NCI-H1092 treated with DMSO at 0.1 percent for 48 hours (cell line): ENCODE results near the gene STK4.

Source experiments
- DNase-seq: peaks from one replicate; lab custom pipeline; 2025; lab: John Stamatoyannopoulos, UW

Gene STK4

GRCh38 chr20:44966030-44966961, at the start of gene STK4:
Gene STK4 (plus strand): TSS chr20:44966512. CDS start chr20:44966569, 57 bp downstream.
- DNase-seq, result peak; percentile 89

DNA sequence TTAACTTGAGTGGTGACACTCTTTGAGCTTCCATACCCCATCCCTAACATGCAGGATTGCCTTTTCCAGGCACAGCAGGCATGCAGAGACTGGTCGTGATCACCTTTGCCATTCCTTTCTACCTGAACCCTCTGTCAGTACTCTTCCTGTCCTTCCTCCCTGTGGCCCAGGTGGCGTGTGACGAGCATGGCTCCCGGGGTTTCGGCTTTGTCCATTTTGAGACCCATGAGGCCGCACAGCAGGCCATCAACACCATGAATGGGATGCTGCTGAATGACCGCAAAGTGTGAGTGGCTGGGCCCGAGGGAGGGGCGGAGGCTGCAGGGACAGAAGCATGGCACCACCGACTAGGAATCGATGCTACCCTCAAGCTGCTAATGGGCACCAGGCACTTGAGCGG, 49.7 kb upstream of the STK4 start:
- DNase-seq, result no peak

GRCh38 chr20:44917399-44917798, 48.9 kb upstream of the STK4 start:
- no peak for DNase-seq

- DNase-seq, result no peak
These were observed 48.0 kb upstream of the STK4 start for GRCh38 chr20:44918342-44918741.

DNA sequence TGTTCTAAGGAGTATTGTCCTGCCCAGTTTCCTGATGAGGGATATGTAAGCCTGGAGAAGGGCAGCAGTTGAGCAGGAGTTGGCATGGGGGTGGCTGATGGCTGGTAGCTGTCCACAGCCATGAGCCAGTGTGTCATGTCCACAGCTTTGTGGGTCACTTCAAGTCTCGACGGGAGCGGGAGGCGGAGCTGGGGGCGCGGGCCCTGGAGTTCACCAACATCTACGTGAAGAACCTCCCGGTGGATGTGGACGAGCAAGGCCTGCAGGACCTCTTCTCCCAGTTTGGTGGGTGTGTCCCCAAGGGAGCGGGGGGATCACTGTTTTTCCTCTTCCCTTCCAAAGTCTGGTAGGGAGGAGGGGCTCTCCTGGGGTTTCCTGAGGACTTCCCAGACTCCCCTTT, 47.6 kb upstream of the STK4 start:
- DNase-seq, result no peak

DNA sequence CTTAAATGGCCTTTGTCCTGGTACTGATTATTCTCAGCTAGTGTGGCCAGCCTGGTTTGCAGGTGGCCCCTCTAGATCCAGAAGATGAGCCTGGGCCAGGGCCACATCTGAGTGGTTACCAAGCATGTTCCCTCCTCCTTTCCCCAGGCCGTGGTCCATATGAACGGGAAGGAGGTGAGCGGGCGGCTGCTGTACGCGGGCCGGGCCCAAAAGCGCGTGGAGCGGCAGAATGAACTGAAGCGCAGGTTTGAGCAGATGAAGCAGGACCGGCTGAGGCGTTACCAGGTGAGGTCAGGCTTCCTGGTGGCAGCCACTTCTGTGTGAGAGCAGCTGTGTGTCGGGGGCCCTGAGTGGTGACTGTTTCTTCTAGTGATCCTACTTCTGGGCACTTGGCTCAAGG, 44.9 kb upstream of the STK4 start:
- no peak for DNase-seq

DNA sequence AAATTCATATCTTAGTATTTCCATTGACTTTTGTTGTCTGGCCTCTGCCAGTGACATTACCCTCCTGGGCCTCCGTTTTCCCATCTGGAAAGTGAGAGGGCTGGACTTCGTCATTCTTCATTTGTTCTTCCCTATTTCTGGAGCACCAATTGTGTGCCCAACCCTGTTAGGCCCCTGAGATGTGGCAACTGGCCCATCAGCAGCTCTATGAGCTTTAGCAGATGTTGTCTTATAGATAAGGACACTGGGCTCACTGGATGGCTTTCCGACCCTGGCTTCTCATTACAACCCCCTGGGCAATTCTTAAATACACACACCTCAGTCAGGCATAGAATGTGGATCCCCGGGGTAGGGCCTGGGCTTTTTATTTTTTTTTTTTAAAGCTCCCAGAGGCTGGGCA, 41.8 kb upstream of the STK4 start:
- no peak for DNase-seq

DNA sequence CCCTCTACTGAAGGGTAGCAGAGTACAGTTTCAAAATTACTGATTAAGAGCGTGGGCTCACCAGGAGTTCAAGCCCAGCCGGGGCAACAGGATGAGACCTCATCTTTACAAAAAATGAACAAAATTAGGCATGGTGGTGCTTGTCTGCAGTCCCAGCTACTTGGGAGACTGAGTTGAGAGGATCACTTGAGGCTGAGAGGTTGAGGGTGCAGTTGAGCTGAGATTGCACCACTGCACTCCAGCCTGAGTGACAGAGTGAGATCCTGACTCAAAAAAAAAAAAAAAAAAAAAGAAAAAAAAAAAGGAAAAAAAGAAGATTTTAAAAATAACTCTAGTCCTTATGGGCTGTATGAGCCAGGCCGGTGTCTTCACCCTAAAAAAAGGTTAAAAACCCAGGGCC, 37.7 kb upstream of the STK4 start:
- no peak for DNase-seq

DNA sequence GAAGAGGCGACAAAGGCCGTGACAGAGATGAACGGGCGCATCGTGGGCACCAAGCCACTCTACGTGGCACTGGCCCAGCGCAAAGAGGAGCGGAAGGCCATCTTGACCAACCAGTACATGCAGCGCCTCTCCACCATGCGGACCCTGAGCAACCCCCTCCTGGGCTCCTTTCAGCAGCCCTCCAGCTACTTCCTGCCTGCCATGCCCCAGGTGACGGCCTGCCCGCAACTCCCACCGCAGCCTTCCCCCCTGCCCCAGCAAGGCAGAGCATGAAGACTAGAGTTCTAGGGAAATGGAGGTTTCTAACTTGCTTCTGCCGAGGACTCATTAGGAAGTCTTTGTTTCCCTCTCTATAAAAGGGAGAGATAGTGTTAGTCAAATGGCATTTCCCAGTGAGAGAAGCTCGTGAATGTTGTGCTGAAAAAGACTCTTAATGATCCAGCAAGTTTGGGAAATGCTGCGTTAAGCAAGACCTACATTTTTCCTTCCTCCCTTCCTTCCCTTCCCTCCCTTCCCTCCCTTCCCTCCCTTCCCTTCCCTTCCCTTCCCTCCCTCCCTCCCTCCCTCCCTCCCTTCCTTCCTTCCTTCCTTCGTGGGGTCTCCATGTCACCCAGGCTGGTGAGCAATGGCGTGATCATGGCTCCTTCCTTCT, 35.7 kb upstream of the STK4 start:
- DNase-seq, result no peak

DNA sequence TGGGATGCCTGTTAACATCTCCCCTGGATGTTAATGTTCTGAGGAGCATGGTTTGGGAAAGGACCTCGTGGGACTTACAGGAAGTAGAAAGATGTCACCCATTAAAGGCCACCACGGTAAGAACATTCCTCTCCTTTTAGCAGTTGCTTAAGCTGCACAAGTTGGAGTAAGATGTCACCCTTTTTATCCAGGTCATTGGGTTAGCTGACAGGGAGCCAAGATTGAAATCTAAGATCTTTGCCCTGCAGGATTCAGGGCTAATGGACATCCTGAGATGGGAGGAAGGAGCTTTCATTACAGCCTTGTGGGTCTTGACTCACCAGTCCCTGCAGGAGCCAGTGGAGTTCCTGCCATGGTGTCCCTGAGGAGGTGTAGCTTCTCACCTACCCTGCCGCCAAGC, 34.4 kb upstream of the STK4 start:
- no peak for DNase-seq

DNA sequence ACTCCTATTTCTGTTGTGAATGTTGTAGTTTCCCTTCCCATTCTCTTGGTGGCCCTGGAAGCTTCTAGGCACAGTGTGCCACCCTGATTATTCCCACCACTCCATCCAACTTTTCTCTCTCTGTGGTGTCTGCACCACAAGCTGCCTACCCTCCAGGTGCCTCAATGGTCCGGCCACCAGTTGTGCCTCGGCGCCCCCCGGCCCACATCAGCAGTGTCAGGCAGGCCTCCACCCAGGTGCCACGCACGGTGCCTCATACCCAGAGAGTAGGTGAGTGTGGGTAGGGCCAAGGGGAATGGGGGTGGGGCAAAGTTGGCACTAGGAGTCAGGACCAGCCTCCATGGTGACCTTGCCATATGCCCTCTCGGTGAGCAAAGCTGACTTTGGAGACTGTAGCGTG, 33.4 kb upstream of the STK4 start:
- no peak for DNase-seq

- DNase-seq, result no peak
These were observed 29.8 kb upstream of the STK4 start for GRCh38 chr20:44936510-44936909.

GRCh38 chr20:44938637-44939036, 27.7 kb upstream of the STK4 start:
- no peak for DNase-seq

- no peak for DNase-seq
These were observed 25.1 kb upstream of the STK4 start for GRCh38 chr20:44941120-44941691.

GRCh38 chr20:44942264-44942973, 23.9 kb upstream of the STK4 start:
- no peak for DNase-seq

- DNase-seq, result no peak
These were observed 22.5 kb upstream of the STK4 start for GRCh38 chr20:44943828-44944227.

DNA sequence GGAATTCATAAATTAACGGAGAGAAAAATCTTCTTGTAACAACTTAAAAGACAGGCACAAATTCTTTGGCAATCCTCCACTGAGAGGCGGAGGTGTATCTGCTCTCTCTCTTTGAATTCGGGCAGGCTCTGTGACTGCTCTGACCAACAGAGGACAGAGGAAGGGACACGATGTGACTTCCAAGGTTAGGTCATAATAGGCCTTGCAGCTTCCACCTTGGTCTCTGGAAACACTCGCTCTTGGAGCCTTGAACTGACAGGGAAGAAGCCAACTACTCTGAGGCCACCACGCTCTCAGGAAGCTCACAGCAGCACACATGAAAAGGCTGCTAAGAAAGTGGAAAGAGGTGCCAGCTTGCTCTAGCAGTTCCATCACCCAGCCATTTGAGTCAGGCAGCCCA, 21.1 kb upstream of the STK4 start:
- no peak for DNase-seq

- no peak for DNase-seq
These were observed 19.9 kb upstream of the STK4 start for GRCh38 chr20:44946271-44946852.

- no peak for DNase-seq
These were observed 18.2 kb upstream of the STK4 start for GRCh38 chr20:44948107-44948506.

GRCh38 chr20:44948513-44948912, 17.8 kb upstream of the STK4 start:
- DNase-seq, result no peak

- DNase-seq, result no peak
These were observed 15.9 kb upstream of the STK4 start for GRCh38 chr20:44950368-44950767.

DNA sequence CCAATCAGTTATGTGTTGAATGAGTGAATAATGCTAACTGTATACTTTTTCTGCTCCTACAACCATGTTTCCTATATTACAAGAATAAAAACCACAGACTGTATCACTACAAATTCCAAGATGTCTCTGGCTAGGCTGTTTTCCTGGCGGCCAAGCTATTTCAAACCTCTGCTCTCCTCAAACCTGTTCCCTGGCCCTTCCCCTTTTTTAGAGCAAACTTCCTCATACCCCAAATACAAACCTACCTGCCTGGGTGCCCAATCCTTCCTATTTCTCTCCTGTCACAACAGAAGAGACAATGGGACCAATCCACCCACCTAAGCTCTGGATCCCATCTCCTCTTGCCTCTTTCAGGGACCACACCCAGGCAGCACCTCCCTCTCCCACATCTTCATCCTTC, 13.6 kb upstream of the STK4 start:
- no peak for DNase-seq
